HG02970 (cell line): ENCODE measurements around the gene MYL7.

ENCODE experiments used
- ATAC-seq: cut with Tn5 transposase; IDR thresholded peaks from one replicate; pipeline ENCODE4 v1.9.1; 2021; ENCODE audit warnings: mild to moderate bottlenecking, moderate library complexity, moderate number of reproducible peaks; ENCODE audit not compliant: unreplicated experiment, low FRiP score

Gene MYL7

GRCh38 chr7:44112997-44113763, 28.0 kb downstream of the MYL7 start:
- ATAC-seq = no peak

GRCh38 chr7:44112231-44112996, 28.7 kb downstream of the MYL7 start:
- ATAC-seq = no peak

- ATAC-seq = no peak
Measured at GRCh38 chr7:44111761-44112160, 29.4 kb downstream of the MYL7 start.

- no peak for ATAC-seq
Measured at GRCh38 chr7:44110719-44111635, 30.2 kb downstream of the MYL7 start.

- no peak for ATAC-seq
Measured at GRCh38 chr7:44109991-44110390, 31.1 kb downstream of the MYL7 start.

GRCh38 chr7:44108768-44109750, 32.1 kb downstream of the MYL7 start:
- ATAC-seq = no peak

- no peak for ATAC-seq
Measured at GRCh38 chr7:44107961-44108767, 33.0 kb downstream of the MYL7 start.

- ATAC-seq = no peak
Measured at GRCh38 chr7:44107116-44107960, 33.8 kb downstream of the MYL7 start.

- no peak for ATAC-seq
Measured at GRCh38 chr7:44106311-44107065, 34.6 kb downstream of the MYL7 start.

GRCh38 chr7:44105832-44106231, 35.3 kb downstream of the MYL7 start:
- no peak for ATAC-seq

GRCh38 chr7:44104860-44105771, 36.0 kb downstream of the MYL7 start:
- ATAC-seq = no peak

- no peak for ATAC-seq
Measured at GRCh38 chr7:44103923-44104859, 36.9 kb downstream of the MYL7 start, which contains the start of gene AEBP1. AEBP1 (plus strand) TSS chr7:44104345; CDS start chr7:44104666, 321 bp downstream.

GRCh38 chr7:44103566-44103922, 37.6 kb downstream of the MYL7 start:
- ATAC-seq = no peak

GRCh38 chr7:44102846-44103565, 38.1 kb downstream of the MYL7 start:
- ATAC-seq = no peak
